ENCODE measurements around the gene SH3BGR. TPM values are rescaled to one million over a fixed set of nuclear protein-coding genes. Genes with fewer than 3 reads are reported as not detected.

The SH3BGR gene
- total RNA-seq, 1 experiment from 2014 or later, result 2.9 TPM

- Histone ChIP-seq H3K36me3 (ENCODE audit: insufficient read depth, low read length, poor library complexity, severe bottlenecking) (no peaks in the 10 kb centered on the region), H3K27ac (ENCODE audit: low read depth, low read length, poor library complexity, severe bottlenecking) (no peak overlapping the region), H3K27me3 (replicated peaks; ENCODE audit: insufficient read depth, low read depth, low read length, poor library complexity) (no peaks in the 10 kb centered on the region), H3K4me3 (ENCODE audit: low read depth, low read length, poor library complexity, severe bottlenecking) (no peak overlapping the region), H3K4me1 (ENCODE audit: insufficient read depth, low read length, poor library complexity, severe bottlenecking) (no peaks in the 10 kb centered on the region), H3K9me3 (ENCODE audit: low read depth, low read length, poor library complexity, severe bottlenecking) (no peaks in the 10 kb centered on the region)
- intact Hi-C loops (cut with micrococcal nuclease; ENCODE audit: unreplicated experiment), result no loop called here
- ChIA-PET CTCF (no interaction called here), POLR2A (ENCODE audit: low non-redundant PET) (no interaction called here)
- BruUV-seq (replicated peaks), result no TSS peak
- TF ChIP-seq CTCF (conservative IDR thresholded peaks at IDR 0.05; ENCODE audit: low read depth, low read length), result no peak
- TF ChIP-seq EZH2 (IDR thresholded peaks at IDR 0.05; ENCODE audit: borderline replicate concordance, low read depth, low read length, poor library complexity, severe bottlenecking), result no peak
- no peak for DNase-seq (ENCODE audit: low spot score)
Measured at GRCh38 chr21:39422527-39423241, 29.1 kb upstream of the SH3BGR start.

DNA sequence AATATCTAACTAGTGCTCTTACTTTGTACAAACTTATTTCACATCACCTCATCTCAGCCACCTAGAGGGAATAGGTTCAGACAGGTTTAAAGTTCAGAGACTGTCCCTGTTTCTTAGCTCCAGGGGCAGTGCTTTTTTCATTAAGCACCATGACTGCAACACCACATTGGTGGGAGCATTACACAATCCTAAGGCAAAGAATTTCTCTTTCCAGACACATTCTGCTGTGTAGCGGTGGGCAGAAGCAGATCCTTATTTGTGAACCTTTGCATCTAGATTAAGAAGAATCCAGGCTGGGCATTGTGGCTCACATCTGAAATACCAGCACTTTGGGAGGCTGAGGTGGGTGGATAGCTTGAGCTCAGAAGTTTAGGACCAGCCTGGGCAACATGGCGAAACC, 22.3 kb upstream of the SH3BGR start:
- Histone ChIP-seq H3K4me3 (ENCODE audit: low read depth, low read length, poor library complexity, severe bottlenecking) (no peak overlapping the region), H3K36me3 (ENCODE audit: insufficient read depth, low read length, poor library complexity, severe bottlenecking) (no peaks in the 10 kb centered on the region), H3K4me1 (ENCODE audit: insufficient read depth, low read length, poor library complexity, severe bottlenecking) (no peaks in the 10 kb centered on the region), H3K9me3 (ENCODE audit: low read depth, low read length, poor library complexity, severe bottlenecking) (no peaks in the 10 kb centered on the region), H3K27me3 (replicated peaks; ENCODE audit: insufficient read depth, low read depth, low read length, poor library complexity) (no peaks in the 10 kb centered on the region), H3K27ac (ENCODE audit: low read depth, low read length, poor library complexity, severe bottlenecking) (no peak overlapping the region)
- CTCF ChIA-PET, result no interaction called here
- BruUV-seq (replicated peaks), result no TSS peak
- POLR2A ChIA-PET (ENCODE audit: low non-redundant PET), result no interaction called here
- DNase-seq (ENCODE audit: low spot score), result no peak
- no peak for TF ChIP-seq CTCF (conservative IDR thresholded peaks at IDR 0.05; ENCODE audit: low read depth, low read length)
- intact Hi-C loops (cut with micrococcal nuclease; ENCODE audit: unreplicated experiment), result no loop called here

GRCh38 chr21:39430016-39430415, 21.8 kb upstream of the SH3BGR start:
- no peaks in the 10 kb centered on the region for H3K27me3 ChIP-seq (replicated peaks; ENCODE audit: insufficient read depth, low read depth, low read length, poor library complexity)
- no peaks in the 10 kb centered on the region for H3K36me3 ChIP-seq (ENCODE audit: insufficient read depth, low read length, poor library complexity, severe bottlenecking)
- intact Hi-C loops (cut with micrococcal nuclease; ENCODE audit: unreplicated experiment), result no loop called here
- no peaks in the 10 kb centered on the region for H3K9me3 ChIP-seq (ENCODE audit: low read depth, low read length, poor library complexity, severe bottlenecking)
- DNase-seq (ENCODE audit: low spot score), result no peak
- BruUV-seq (replicated peaks), result no TSS peak
- TF ChIP-seq CTCF (conservative IDR thresholded peaks at IDR 0.05; ENCODE audit: low read depth, low read length), result no peak
- TF ChIP-seq EZH2 (IDR thresholded peaks at IDR 0.05; ENCODE audit: borderline replicate concordance, low read depth, low read length, poor library complexity, severe bottlenecking), result no peak
- ChIA-PET POLR2A (ENCODE audit: low non-redundant PET) (no interaction called here), CTCF (no interaction called here)
- no peak overlapping the region for H3K4me3 ChIP-seq (ENCODE audit: low read depth, low read length, poor library complexity, severe bottlenecking)
- H3K4me1 ChIP-seq (ENCODE audit: insufficient read depth, low read length, poor library complexity, severe bottlenecking), result no peaks in the 10 kb centered on the region
- no peak overlapping the region for H3K27ac ChIP-seq (ENCODE audit: low read depth, low read length, poor library complexity, severe bottlenecking)
